GM12878 (cell line): ENCODE measurements around the gene LTBP4. TPM values are rescaled to one million over a fixed set of nuclear protein-coding genes. Genes with fewer than 3 reads are reported as not detected.

Source experiments
- ATAC-seq: fragments of 200-7000 bp; cut with Tn5 transposase; 3 replicates; pipeline ENCODE4 v1.9.1; 2020; ENCODE audit warnings: mild to moderate bottlenecking, moderate library complexity
- BruUV-seq: library from RNA; stranded (reverse); fragments of 400-500 nt; replicated peaks from 2 replicates; lab custom pipeline; 2021; lab: Mats Ljungman, UMichigan
- CTCF ChIA-PET: fragments of 300-600 bp; sonication (Branson Sonifier 250); formaldehyde crosslinking; extraction: SDS; loops from one replicate; lab custom pipeline; 2021; ENCODE audit warnings: inconsistent platforms; lab: Yijun Ruan, JAX
- POLR2A ChIA-PET: fragments of 350-600 bp; formaldehyde crosslinking; extraction: SDS; loops from one replicate; lab custom pipeline; 2021; ENCODE audit warnings: inconsistent platforms; lab: Charles Lee
- RAD21 ChIA-PET: fragments of 300-600 bp; sonication (Branson Sonifier 250); formaldehyde crosslinking; loops from one replicate; lab custom pipeline; 2023; ENCODE audit warnings: antibody characterized with exemption; ENCODE audit not compliant: unreplicated experiment; lab: Charles Lee
- SMC1A ChIA-PET: fragments of 300-600 bp; sonication (Branson Sonifier 250); formaldehyde crosslinking; loops from one replicate; lab custom pipeline; 2023; ENCODE audit not compliant: unreplicated experiment, uncharacterized antibody; lab: Charles Lee
- DNase-seq: peaks from one replicate; pipeline ENCODE4 v3.0.0-alpha.2; 2011; ENCODE audit warnings: low read depth, low spot score
- FAIRE-seq: peaks from 3 replicates; lab custom pipeline; 2011; peaks lifted over from hg19 to GRCh38; lab: Jason Lieb, UNC
- H2AFZ ChIP-seq: 2 replicates; pipeline ENCODE4 v1.6.0; 2011; ENCODE audit warnings: low read depth, low read length, control low read depth; ENCODE audit not compliant: control insufficient read depth
- H3K27ac ChIP-seq: 2 replicates; pipeline ENCODE4 v1.5.1; 2011; ENCODE audit warnings: control low read depth; ENCODE audit not compliant: control insufficient read depth, insufficient read depth
- H3K27me3 ChIP-seq, 2 experiments: replicated peaks in 1 of 2; 2 replicates each; pipeline versions ENCODE4 v1.6.0 to v1.6.1; 2011; ENCODE audit warnings: low read length in 1 of 2; ENCODE audit not compliant: control insufficient read depth in 2 of 2, insufficient read depth in 2 of 2
- H3K36me3 ChIP-seq, 2 experiments: 2 replicates each; pipeline ENCODE4 v1.5.1; 2011; ENCODE audit warnings: low read length in 1 of 2; ENCODE audit not compliant: control insufficient read depth in 2 of 2, insufficient read depth in 2 of 2
- H3K4me1 ChIP-seq: 2 replicates; pipeline ENCODE4 v1.6.1; 2011; ENCODE audit warnings: mild to moderate bottlenecking, low read length, moderate library complexity, mixed read lengths; ENCODE audit not compliant: control insufficient read depth, insufficient read depth
- H3K4me2 ChIP-seq: 2 replicates; pipeline ENCODE4 v1.6.0; 2011; ENCODE audit warnings: control low read depth; ENCODE audit not compliant: control insufficient read depth, insufficient read depth
- H3K4me3 ChIP-seq: fragments of 200-600 bp; sonication (generic); 2 replicates; pipeline ENCODE4 v1.5.1; 2016
- H3K79me2 ChIP-seq: 2 replicates; pipeline ENCODE4 v1.6.0; 2011; ENCODE audit warnings: low read length; ENCODE audit not compliant: control insufficient read depth, insufficient read depth
- H3K9ac ChIP-seq: 2 replicates; pipeline ENCODE4 v1.8.0; 2011; ENCODE audit warnings: low read length, control low read depth, mixed read lengths; ENCODE audit not compliant: control insufficient read depth, insufficient read depth
- H3K9me3 ChIP-seq: replicated peaks from 3 replicates; pipeline ENCODE4 v1.5.1; 2011; ENCODE audit warnings: mild to moderate bottlenecking, low read length; ENCODE audit not compliant: control insufficient read depth, insufficient read depth
- H4K20me1 ChIP-seq: 2 replicates; pipeline ENCODE4 v1.6.0; 2011; ENCODE audit not compliant: control insufficient read depth, insufficient read depth
- EED ChIP-seq: sonication (generic); IDR thresholded peaks from 2 replicates; pipeline ENCODE4 v1.6.1; 2016; ENCODE audit warnings: antibody characterized with exemption, low read depth
- LARP7 ChIP-seq: fragments of 450-650 bp; IDR thresholded peaks from 2 replicates; pipeline ENCODE4 v1.6.1; 2017; ENCODE audit warnings: mild to moderate bottlenecking
- MTA2 ChIP-seq: fragments of 450-650 bp; IDR thresholded peaks from 2 replicates; pipeline ENCODE4 v1.6.1; 2016; ENCODE audit warnings: low read depth, mild to moderate bottlenecking, moderate library complexity
- NBN ChIP-seq: fragments of 450-650 bp; IDR thresholded peaks from 2 replicates; pipeline ENCODE4 v1.6.1; 2016
- PAX8 ChIP-seq: fragments of 450-650 bp; IDR thresholded peaks from 2 replicates; pipeline ENCODE4 v1.6.1; 2017; ENCODE audit warnings: mild to moderate bottlenecking, moderate library complexity
- SRF ChIP-seq, 2 experiments: IDR thresholded peaks; 2 replicates each; pipeline ENCODE4 v1.6.1; 2011; ENCODE audit warnings: low read depth in 2 of 2, low read length in 2 of 2, mild to moderate bottlenecking in 1 of 2, moderate library complexity in 1 of 2
- WGBS: methylation state at CpG from one replicate; pipeline ENCODE4 v1.1.6; 2016; ENCODE audit warnings: low lambda C conversion rate; ENCODE audit not compliant: insufficient replicate concordance, insufficient coverage; ENCODE audit errors: missing lambda C conversion rate; 5-methylcytosine and 5-hydroxymethylcytosine counted together
- in situ Hi-C: fragments of 300-500 bp; cut with MboI; formaldehyde crosslinking; loops from 9 replicates; pipeline ENCODE4 v1.14.3; 2018; ENCODE audit warnings: mixed read lengths
- intact Hi-C: fragments of 100-400 bp; cut with micrococcal nuclease; formaldehyde crosslinking; loops from one replicate; pipeline ENCODE4 v1.14.2; 2022; ENCODE audit not compliant: unreplicated experiment
- polyA plus RNA-seq, 11 experiments: library from polyadenylated mRNA; depleted of rRNA in 4 of 11; unstranded in 6 of 11; stranded (reverse) in 5 of 11; fragments of >200 nt; fragmentation: Nextera tagmentation in 4 of 11; fragmentation: Illumina TruSeq in 1 of 11; extraction: Ambion mirVana in 4 of 11; extraction: Trizol in 1 of 11; gene quantifications; 1 replicate in 1 of 11; 2 replicates in 10 of 11; pipeline versions ENCODE4 v1.2.1 to v1.2.3, GENCODE V29; 2011 to 2016; ENCODE audit warnings: inconsistent platforms in 2 of 11, missing spikeins in 2 of 11, low read depth in 1 of 11
- total RNA-seq, 4 experiments: library from RNA; depleted of rRNA in 3 of 4; stranded (reverse); fragments of >200 nt in 3 of 4; fragmentation: Illumina TruSeq in 1 of 4; extraction: Trizol in 1 of 4; gene quantifications; 2 replicates each; pipeline versions ENCODE4 v1.2.1 to v1.2.3, GENCODE V29; 2013 to 2021
- TF ChIP-seq, protein P1 (sequence below): fragments of 450-650 bp; conservative IDR thresholded peaks from 2 replicates; pipeline ENCODE4 v1.6.1; 2017; ENCODE audit warnings: mild to moderate bottlenecking, moderate library complexity

The LTBP4 gene
- total and polyA plus RNA-seq, 10 of the 15 experiments (the other 5 are each of a cell fraction or from before 2014, with no cell fraction given), result 0.09 to 34.6 (median 8.5) TPM; not detected in 1

DNA sequence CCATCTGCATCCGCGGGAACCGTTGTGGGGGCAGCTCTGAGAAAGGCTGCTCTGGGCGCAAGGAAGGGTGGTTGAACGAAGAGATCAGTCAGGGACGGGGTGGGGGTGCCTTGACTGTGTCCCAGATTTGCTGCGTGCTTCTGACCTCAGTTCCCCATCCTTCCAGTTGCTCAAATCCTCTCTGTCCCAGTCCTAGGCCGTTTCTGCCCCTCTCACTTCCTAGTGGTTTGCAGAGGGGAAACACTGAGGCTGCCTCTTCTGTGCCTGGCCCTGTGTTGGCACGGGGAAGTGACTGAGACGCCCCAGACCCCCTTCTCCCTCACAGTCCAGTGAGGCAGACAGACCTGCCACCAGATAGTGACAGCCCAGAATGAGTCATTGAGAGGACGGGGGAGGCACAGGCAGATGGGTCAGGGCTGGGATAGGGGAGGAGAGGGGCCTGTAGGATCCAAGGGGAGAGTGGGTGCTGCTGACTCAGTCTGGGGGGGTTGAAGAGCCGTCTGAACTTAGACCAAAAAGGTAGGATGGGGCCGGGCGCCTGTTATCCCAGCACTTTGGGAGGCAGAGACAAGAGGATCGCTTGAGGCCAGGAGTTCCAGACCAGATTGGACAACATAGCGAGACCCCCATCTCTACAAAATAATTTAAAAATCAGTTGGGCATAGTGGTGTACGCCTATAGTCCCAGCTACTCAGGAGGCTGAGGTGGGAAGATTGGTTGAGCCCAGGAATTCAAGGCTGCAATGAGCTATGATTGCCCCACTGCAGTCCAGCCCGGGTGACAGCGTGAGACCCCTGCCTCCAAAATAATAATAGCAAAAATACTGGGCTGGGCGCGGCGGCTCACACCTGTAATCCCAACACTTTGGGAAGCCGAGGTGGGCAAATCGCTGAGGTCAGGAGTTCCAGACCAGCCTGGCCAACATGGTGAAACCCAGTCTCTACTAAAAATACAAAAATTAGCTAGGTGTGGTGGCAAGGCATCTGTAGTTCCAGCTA, 62.8 kb downstream of the LTBP4 start:
- BruUV-seq, result no TSS peak
- H2AFZ ChIP-seq, result peak overlapping the region; percentile 88
- H4K20me1 ChIP-seq, result no peaks in the 10 kb centered on the region
- intact Hi-C loops, result loop anchor here (1.0 to 5.0 kb wide), 5 partner anchors 88 to 599 kb away; partner anchors contain the start of genes ACTMAP and SNRPA
- FAIRE-seq, result no peak
- peak overlapping the region; percentile 66 for H3K9ac ChIP-seq
- SMC1A ChIA-PET, result interaction anchor here (0.6 to 7.2 kb wide), 17 partner anchors 8 to 599 kb away, joined by 3 to 56 read pairs (median 3); partner anchors contain the start of genes ACTMAP, COQ8B, ITPKC and SNRPA
- H3K4me2 ChIP-seq, result peak overlapping the region; percentile 91
- H3K4me3 ChIP-seq, result peak overlapping the region; percentile 83
- no peaks in the 10 kb centered on the region for H3K27me3 ChIP-seq
- H3K9me3 ChIP-seq, result no peaks in the 10 kb centered on the region; the same call in 2 of the 3 replicates
- RAD21 ChIA-PET, result interaction anchor here (0.5 to 4.6 kb wide), 22 partner anchors 19 to 599 kb away, joined by 3 to 46 read pairs (median 5); partner anchors contain the start of genes ACTMAP, COQ8B, EGLN2 and ITPKC
- peak; percentile 27 for ATAC-seq
- in situ Hi-C loops, result no loop called here
- no peak for DNase-seq
- POLR2A ChIA-PET, result interaction anchor here (0.6 to 1.1 kb wide), 4 partner anchors 27 to 143 kb away, joined by 3 to 6 read pairs (median 4); partner anchors contain the start of gene EGLN2
- H3K36me3 ChIP-seq, result 0 out of 4 replicates have a peak, but pooled peaks cover 0 to 3% of the 10 kb centered on the region in 2 experiments
- 46% methylated on average over 24 of the region's 24 CpGs for WGBS
- CTCF ChIA-PET, result interaction anchor here (0.6 to 6.6 kb wide), 28 partner anchors 10 to 520 kb away, joined by 3 to 76 read pairs (median 3); partner anchors contain the start of genes ACTMAP, COQ8B, EGLN2 and ITPKC
- H3K4me1 ChIP-seq, result peaks cover 6% of the 10 kb centered on the region
- H3K79me2 ChIP-seq, result no peaks in the 10 kb centered on the region
- TF ChIP-seq MTA2 (no peak), SRF (IDR thresholded peaks at IDR 0.05; ENCODE audit: low read depth in 2 of 2, low read length in 2 of 2) (no peak), PAX8 (no peak), EED (no peak), LARP7 (0 out of 2 replicates have a peak, but pooled peaks have one; percentile 29), NBN (no peak)
- TF ChIP-seq, protein P1, sequence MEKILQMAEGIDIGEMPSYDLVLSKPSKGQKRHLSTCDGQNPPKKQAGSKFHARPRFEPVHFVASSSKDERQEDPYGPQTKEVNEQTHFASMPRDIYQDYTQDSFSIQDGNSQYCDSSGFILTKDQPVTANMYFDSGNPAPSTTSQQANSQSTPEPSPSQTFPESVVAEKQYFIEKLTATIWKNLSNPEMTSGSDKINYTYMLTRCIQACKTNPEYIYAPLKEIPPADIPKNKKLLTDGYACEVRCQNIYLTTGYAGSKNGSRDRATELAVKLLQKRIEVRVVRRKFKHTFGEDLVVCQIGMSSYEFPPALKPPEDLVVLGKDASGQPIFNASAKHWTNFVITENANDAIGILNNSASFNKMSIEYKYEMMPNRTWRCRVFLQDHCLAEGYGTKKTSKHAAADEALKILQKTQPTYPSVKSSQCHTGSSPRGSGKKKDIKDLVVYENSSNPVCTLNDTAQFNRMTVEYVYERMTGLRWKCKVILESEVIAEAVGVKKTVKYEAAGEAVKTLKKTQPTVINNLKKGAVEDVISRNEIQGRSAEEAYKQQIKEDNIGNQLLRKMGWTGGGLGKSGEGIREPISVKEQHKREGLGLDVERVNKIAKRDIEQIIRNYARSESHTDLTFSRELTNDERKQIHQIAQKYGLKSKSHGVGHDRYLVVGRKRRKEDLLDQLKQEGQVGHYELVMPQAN, result no peak
- no peak overlapping the region for H3K27ac ChIP-seq
